WTC11 (cell line): Measurements from ENCODE around the gene SCPEP1.

Experiments
- CREB1 ChIP-seq: sonication (generic); formaldehyde crosslinking; IDR thresholded peaks from 2 replicates; pipeline ENCODE4 v1.8.0; 2023; ENCODE audit warnings: mild to moderate bottlenecking, missing genetic modification reagents
- FOXP1 ChIP-seq: sonication (generic); formaldehyde crosslinking; IDR thresholded peaks from 2 replicates; pipeline ENCODE4 v1.8.0; 2022; ENCODE audit warnings: missing genetic modification reagents, mild to moderate bottlenecking, moderate library complexity, borderline replicate concordance
- GABPB1 ChIP-seq: sonication (generic); formaldehyde crosslinking; IDR thresholded peaks from 2 replicates; pipeline ENCODE4 v1.8.1; 2023; ENCODE audit warnings: mild to moderate bottlenecking, missing genetic modification reagents
- MYBL2 ChIP-seq: sonication (generic); formaldehyde crosslinking; IDR thresholded peaks from 2 replicates; pipeline ENCODE4 v1.8.1; 2023; ENCODE audit warnings: mild to moderate bottlenecking, moderate library complexity, missing genetic modification reagents
- NFE2L1 ChIP-seq: sonication (generic); formaldehyde crosslinking; IDR thresholded peaks from 2 replicates; pipeline ENCODE4 v1.8.1; 2023; ENCODE audit warnings: missing genetic modification reagents
- SMAD4 ChIP-seq: sonication (generic); formaldehyde crosslinking; IDR thresholded peaks from 2 replicates; pipeline ENCODE4 v1.8.0; 2022; ENCODE audit warnings: mild to moderate bottlenecking, missing genetic modification reagents
- TEAD4 ChIP-seq: sonication (generic); formaldehyde crosslinking; IDR thresholded peaks from 2 replicates; pipeline ENCODE4 v1.8.0; 2022; ENCODE audit warnings: mild to moderate bottlenecking, missing genetic modification reagents
- USF1 ChIP-seq: sonication (generic); formaldehyde crosslinking; IDR thresholded peaks from 2 replicates; pipeline ENCODE4 v1.8.0; 2022; ENCODE audit warnings: mild to moderate bottlenecking, missing genetic modification reagents
- ZNF232 ChIP-seq: sonication (generic); formaldehyde crosslinking; IDR thresholded peaks from 2 replicates; pipeline ENCODE4 v1.8.0; 2022; ENCODE audit warnings: mild to moderate bottlenecking, missing genetic modification reagents
- ZNF263 ChIP-seq: sonication (generic); formaldehyde crosslinking; IDR thresholded peaks from 2 replicates; pipeline ENCODE4 v1.8.1; 2022; ENCODE audit warnings: low read depth, mild to moderate bottlenecking, moderate library complexity, missing genetic modification reagents
- TF ChIP-seq, protein P1 (sequence below): fragments of 200-600 bp; IDR thresholded peaks from 2 replicates; pipeline ENCODE4 v1.8.0; 2022; ENCODE audit warnings: antibody characterized with exemption
- TF ChIP-seq, protein P2 (sequence below): sonication (generic); formaldehyde crosslinking; IDR thresholded peaks from 2 replicates; pipeline ENCODE4 v1.8.1; 2023; ENCODE audit warnings: mild to moderate bottlenecking, missing genetic modification reagents, moderate library complexity
- TF ChIP-seq, protein P3 (sequence below): sonication (generic); formaldehyde crosslinking; conservative IDR thresholded peaks from 2 replicates; pipeline ENCODE4 v1.8.1; 2022; ENCODE audit warnings: mild to moderate bottlenecking, missing genetic modification reagents

GRCh38 chr17:57046749-57047148, 68.8 kb downstream of the SCPEP1 start:
- TF ChIP-seq, protein P1, sequence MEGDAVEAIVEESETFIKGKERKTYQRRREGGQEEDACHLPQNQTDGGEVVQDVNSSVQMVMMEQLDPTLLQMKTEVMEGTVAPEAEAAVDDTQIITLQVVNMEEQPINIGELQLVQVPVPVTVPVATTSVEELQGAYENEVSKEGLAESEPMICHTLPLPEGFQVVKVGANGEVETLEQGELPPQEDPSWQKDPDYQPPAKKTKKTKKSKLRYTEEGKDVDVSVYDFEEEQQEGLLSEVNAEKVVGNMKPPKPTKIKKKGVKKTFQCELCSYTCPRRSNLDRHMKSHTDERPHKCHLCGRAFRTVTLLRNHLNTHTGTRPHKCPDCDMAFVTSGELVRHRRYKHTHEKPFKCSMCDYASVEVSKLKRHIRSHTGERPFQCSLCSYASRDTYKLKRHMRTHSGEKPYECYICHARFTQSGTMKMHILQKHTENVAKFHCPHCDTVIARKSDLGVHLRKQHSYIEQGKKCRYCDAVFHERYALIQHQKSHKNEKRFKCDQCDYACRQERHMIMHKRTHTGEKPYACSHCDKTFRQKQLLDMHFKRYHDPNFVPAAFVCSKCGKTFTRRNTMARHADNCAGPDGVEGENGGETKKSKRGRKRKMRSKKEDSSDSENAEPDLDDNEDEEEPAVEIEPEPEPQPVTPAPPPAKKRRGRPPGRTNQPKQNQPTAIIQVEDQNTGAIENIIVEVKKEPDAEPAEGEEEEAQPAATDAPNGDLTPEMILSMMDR = no peak
- TF ChIP-seq FOXP1 (CRISPR knock-in tag) (no peak), USF1 (no peak), NFE2L1 (CRISPR knock-in tag) (no peak), SMAD4 (CRISPR knock-in tag) (no peak), ZNF232 (CRISPR knock-in tag) (no peak), MYBL2 (CRISPR knock-in tag) (no peak), GABPB1 (CRISPR knock-in tag) (no peak), ZNF263 (CRISPR knock-in tag) (no peak), CREB1 (CRISPR knock-in tag) (no peak), TEAD4 (CRISPR knock-in tag) (no peak)
- TF ChIP-seq, protein P2, sequence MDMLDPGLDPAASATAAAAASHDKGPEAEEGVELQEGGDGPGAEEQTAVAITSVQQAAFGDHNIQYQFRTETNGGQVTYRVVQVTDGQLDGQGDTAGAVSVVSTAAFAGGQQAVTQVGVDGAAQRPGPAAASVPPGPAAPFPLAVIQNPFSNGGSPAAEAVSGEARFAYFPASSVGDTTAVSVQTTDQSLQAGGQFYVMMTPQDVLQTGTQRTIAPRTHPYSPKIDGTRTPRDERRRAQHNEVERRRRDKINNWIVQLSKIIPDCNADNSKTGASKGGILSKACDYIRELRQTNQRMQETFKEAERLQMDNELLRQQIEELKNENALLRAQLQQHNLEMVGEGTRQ (CRISPR knock-in tag) = no peak
- TF ChIP-seq, protein P3, sequence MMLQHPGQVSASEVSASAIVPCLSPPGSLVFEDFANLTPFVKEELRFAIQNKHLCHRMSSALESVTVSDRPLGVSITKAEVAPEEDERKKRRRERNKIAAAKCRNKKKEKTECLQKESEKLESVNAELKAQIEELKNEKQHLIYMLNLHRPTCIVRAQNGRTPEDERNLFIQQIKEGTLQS (CRISPR knock-in tag) = no peak
